CD4-positive, alpha-beta T cell (primary cell): ENCODE data around the gene RAD51B. TPM values are rescaled to one million over a fixed set of nuclear protein-coding genes. Genes with fewer than 3 reads are reported as not detected.

Experiments used
- ATAC-seq: fragments of 200-7000 bp; cut with Tn5 transposase; one replicate; pipeline ENCODE4 v1.10.0; 2022; ENCODE audit warnings: mild to moderate bottlenecking; ENCODE audit not compliant: poor library complexity
- CTCF ChIA-PET: fragments of 350-600 bp; sonication (Branson Sonifier 250); formaldehyde crosslinking; loops from one replicate; lab custom pipeline; 2021; ENCODE audit warnings: antibody characterized with exemption, inconsistent platforms; lab: Charles Lee
- POLR2A ChIA-PET: fragments of 350-600 bp; sonication (Branson Sonifier 250); formaldehyde crosslinking; loops from one replicate; lab custom pipeline; 2021; ENCODE audit warnings: antibody characterized with exemption, inconsistent platforms; lab: Charles Lee
- DNase-seq, 14 experiments: peaks; one replicate each; pipeline ENCODE4 v3.0.0-alpha.2; 2013 to 2020; ENCODE audit warnings: mixed read lengths in 2 of 14
- H3K27ac ChIP-seq, 2 donors: one replicate each; pipeline versions ENCODE4 v1.5.1 to v1.7.0; 2013; ENCODE audit warnings: low read length in 2 of 2, low read depth in 1 of 2, mild to moderate bottlenecking in 1 of 2
- H3K27me3 ChIP-seq, 2 experiments: 1 replicate in 1 of 2; 2 replicates in 1 of 2; pipeline versions ENCODE4 v1.6.1 to v1.7.0; 2013; ENCODE audit warnings: low read length in 2 of 2, control low read depth in 1 of 2, mild to moderate bottlenecking in 1 of 2, moderate library complexity in 1 of 2; ENCODE audit not compliant: insufficient read depth in 2 of 2, control insufficient read depth in 1 of 2
- H3K36me3 ChIP-seq: one replicate; pipeline ENCODE4 v1.6.1; 2013; ENCODE audit warnings: low read length, control low read depth; ENCODE audit not compliant: insufficient read depth
- H3K4me1 ChIP-seq: one replicate; pipeline ENCODE4 v1.6.1; 2013; ENCODE audit warnings: low read length, control low read depth; ENCODE audit not compliant: insufficient read depth
- H3K4me3 ChIP-seq: one replicate; pipeline ENCODE4 v1.5.1; 2013; ENCODE audit warnings: mild to moderate bottlenecking, low read length, moderate library complexity
- H3K9me3 ChIP-seq, 2 experiments: 1 replicate in 1 of 2; 2 replicates in 1 of 2; pipeline versions ENCODE4 v1.6.1 to v1.7.0; 2013; ENCODE audit warnings: low read length in 2 of 2, mild to moderate bottlenecking in 2 of 2, control low read depth in 1 of 2, moderate library complexity in 1 of 2; ENCODE audit not compliant: control insufficient read depth in 1 of 2, insufficient read depth in 1 of 2
- H3K27ac Mint-ChIP-seq: one replicate; pipeline ENCODE4 v1.8.0; 2020; ENCODE audit warnings: mixed read lengths
- H3K27me3 Mint-ChIP-seq: one replicate; pipeline ENCODE4 v1.8.0; 2021; ENCODE audit warnings: mixed read lengths
- H3K36me3 Mint-ChIP-seq: one replicate; pipeline ENCODE4 v1.8.0; 2021; ENCODE audit warnings: low read depth, mixed read lengths
- H3K4me1 Mint-ChIP-seq: one replicate; pipeline ENCODE4 v1.8.0; 2021; ENCODE audit warnings: low read depth, mixed read lengths
- H3K4me3 Mint-ChIP-seq: one replicate; pipeline ENCODE4 v1.8.0; 2020; ENCODE audit warnings: mild to moderate bottlenecking, mixed read lengths
- H3K9me3 Mint-ChIP-seq: one replicate; pipeline ENCODE4 v1.8.0; 2020; ENCODE audit warnings: mixed read lengths
- intact Hi-C, 2 experiments: fragments of 100-400 bp; cut with DNase I in 1 of 2; cut with micrococcal nuclease in 1 of 2; formaldehyde crosslinking; loops; one replicate each; pipeline versions ENCODE4 v1.15.1 to v1.9.0; 2023 to 2025; cut with DNase I, micrococcal nuclease
- total RNA-seq, 174 experiments: library from RNA in 2 of 174; stranded (reverse) in 2 of 174; gene quantifications; one replicate each; pipeline ENCODE4 v1.2.3 and lab custom pipeline; 2021 to 2026
- TF ChIP-seq, protein P1 (sequence below): fragments of 200-600 bp; IDR thresholded peaks from one replicate; pipeline ENCODE4 v1.8.0; 2022; ENCODE audit warnings: antibody characterized with exemption, mild to moderate bottlenecking

RAD51B gene
- total RNA-seq, 2 experiments from 2014 or later, result 18.4 to 20.0 TPM

DNA sequence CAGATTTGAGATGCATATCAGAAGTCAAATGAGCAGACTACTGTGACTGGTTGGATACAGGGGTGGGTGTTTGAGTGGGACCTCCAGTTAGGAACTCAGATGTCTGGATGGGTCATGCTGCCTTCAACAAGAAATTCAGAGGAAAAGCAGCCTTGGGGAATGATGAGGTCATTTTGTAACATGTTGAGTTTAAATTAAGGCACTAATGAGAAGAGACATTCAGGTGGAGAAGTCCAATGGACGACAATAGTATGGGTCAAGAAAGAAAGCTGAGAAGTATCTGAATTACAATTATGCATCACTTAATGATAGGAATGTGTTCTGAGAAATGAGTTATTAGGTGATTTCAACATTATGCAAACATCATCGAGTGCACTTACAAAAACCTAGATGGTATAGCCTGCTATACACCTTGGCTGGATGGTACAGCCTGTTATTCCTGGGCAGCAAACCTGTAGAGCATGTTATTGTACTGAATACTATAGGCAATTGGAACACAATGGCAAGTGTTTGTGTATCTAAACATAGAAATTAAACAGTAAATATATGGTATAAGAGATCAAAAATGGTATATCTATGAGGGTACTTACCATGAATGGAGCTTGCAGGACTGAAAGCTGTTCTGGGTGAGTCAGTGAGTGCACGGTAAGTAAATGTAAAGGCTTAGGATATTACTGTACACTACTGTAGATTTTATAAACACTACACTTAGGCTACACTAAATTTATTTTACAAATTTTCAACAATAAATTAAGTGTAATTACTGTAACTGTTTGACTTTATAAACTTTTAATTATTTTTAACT lies 414.7 kb downstream of the RAD51B start:
- Histone ChIP-seq H3K4me1 (no peaks in the 10 kb centered on the region), H3K27me3 (no peaks in the 10 kb centered on the region), H3K36me3 (no peaks in the 10 kb centered on the region), H3K27ac (no peak overlapping the region), H3K9me3 (no peaks in the 10 kb centered on the region), H3K4me3 (no peak overlapping the region)
- TF ChIP-seq, protein P1, sequence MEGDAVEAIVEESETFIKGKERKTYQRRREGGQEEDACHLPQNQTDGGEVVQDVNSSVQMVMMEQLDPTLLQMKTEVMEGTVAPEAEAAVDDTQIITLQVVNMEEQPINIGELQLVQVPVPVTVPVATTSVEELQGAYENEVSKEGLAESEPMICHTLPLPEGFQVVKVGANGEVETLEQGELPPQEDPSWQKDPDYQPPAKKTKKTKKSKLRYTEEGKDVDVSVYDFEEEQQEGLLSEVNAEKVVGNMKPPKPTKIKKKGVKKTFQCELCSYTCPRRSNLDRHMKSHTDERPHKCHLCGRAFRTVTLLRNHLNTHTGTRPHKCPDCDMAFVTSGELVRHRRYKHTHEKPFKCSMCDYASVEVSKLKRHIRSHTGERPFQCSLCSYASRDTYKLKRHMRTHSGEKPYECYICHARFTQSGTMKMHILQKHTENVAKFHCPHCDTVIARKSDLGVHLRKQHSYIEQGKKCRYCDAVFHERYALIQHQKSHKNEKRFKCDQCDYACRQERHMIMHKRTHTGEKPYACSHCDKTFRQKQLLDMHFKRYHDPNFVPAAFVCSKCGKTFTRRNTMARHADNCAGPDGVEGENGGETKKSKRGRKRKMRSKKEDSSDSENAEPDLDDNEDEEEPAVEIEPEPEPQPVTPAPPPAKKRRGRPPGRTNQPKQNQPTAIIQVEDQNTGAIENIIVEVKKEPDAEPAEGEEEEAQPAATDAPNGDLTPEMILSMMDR, result no peak
- Mint-ChIP-seq H3K27me3 (no peaks in the 10 kb centered on the region), H3K4me3 (no peak overlapping the region), H3K36me3 (no peaks in the 10 kb centered on the region), H3K27ac (no peak overlapping the region), H3K4me1 (peaks cover 3% of the 10 kb centered on the region), H3K9me3 (no peaks in the 10 kb centered on the region)
- DNase-seq (no peak), ATAC-seq (no peak)
- intact Hi-C loops, result no loop called here
- ChIA-PET CTCF (no interaction called here), POLR2A (no interaction called here)

- Mint-ChIP-seq H3K27me3 (no peaks in the 10 kb centered on the region), H3K27ac (no peak overlapping the region), H3K36me3 (no peaks in the 10 kb centered on the region), H3K4me1 (peaks cover 6% of the 10 kb centered on the region), H3K4me3 (no peak overlapping the region), H3K9me3 (no peaks in the 10 kb centered on the region)
- no peak overlapping the region for H3K27ac ChIP-seq
- intact Hi-C loops, result no loop called here
- no peaks in the 10 kb centered on the region for H3K9me3 ChIP-seq
- no peak overlapping the region for H3K4me3 ChIP-seq
- no peaks in the 10 kb centered on the region for H3K36me3 ChIP-seq
- H3K4me1 ChIP-seq, result no peaks in the 10 kb centered on the region
- CTCF ChIA-PET, result no interaction called here
- ATAC-seq, result no peak
- H3K27me3 ChIP-seq, result no peaks in the 10 kb centered on the region
- DNase-seq, result no peak
- TF ChIP-seq, protein P1, result no peak
- POLR2A ChIA-PET, result no interaction called here
Measured at GRCh38 chr14:68235011-68235410, 415.4 kb downstream of the RAD51B start.

GRCh38 chr14:68236582-68237458 lies 417.2 kb downstream of the RAD51B start:
- CTCF ChIA-PET, result no interaction called here

More at GRCh38 chr14:68236582-68237458, 417.2 kb downstream of the RAD51B start:
- no peak for DNase-seq
- H3K9me3 Mint-ChIP-seq, result no peaks in the 10 kb centered on the region
- intact Hi-C loops, result no loop called here
- no peaks in the 10 kb centered on the region for H3K36me3 Mint-ChIP-seq
- peaks cover 6% of the 10 kb centered on the region for H3K4me1 Mint-ChIP-seq
- Histone ChIP-seq H3K36me3 (no peaks in the 10 kb centered on the region), H3K4me1 (no peaks in the 10 kb centered on the region), H3K27ac (no peak overlapping the region), H3K27me3 (no peaks in the 10 kb centered on the region), H3K9me3 (no peaks in the 10 kb centered on the region), H3K4me3 (no peak overlapping the region)
- ATAC-seq, result no peak
- no peaks in the 10 kb centered on the region for H3K27me3 Mint-ChIP-seq
- TF ChIP-seq, protein P1, result no peak
- no peak overlapping the region for H3K4me3 Mint-ChIP-seq
- POLR2A ChIA-PET, result no interaction called here
- no peak overlapping the region for H3K27ac Mint-ChIP-seq
